ENCODE measurements around the gene OXNAD1. TPM values are rescaled to one million over a fixed set of nuclear protein-coding genes. Genes with fewer than 3 reads are reported as not detected.

Gene OXNAD1
- total and polyA plus RNA-seq, 2 of the 13 experiments (the other 11 are each of a cell fraction or from before 2014, with no cell fraction given), result 9.9 to 18.8 TPM

DNA sequence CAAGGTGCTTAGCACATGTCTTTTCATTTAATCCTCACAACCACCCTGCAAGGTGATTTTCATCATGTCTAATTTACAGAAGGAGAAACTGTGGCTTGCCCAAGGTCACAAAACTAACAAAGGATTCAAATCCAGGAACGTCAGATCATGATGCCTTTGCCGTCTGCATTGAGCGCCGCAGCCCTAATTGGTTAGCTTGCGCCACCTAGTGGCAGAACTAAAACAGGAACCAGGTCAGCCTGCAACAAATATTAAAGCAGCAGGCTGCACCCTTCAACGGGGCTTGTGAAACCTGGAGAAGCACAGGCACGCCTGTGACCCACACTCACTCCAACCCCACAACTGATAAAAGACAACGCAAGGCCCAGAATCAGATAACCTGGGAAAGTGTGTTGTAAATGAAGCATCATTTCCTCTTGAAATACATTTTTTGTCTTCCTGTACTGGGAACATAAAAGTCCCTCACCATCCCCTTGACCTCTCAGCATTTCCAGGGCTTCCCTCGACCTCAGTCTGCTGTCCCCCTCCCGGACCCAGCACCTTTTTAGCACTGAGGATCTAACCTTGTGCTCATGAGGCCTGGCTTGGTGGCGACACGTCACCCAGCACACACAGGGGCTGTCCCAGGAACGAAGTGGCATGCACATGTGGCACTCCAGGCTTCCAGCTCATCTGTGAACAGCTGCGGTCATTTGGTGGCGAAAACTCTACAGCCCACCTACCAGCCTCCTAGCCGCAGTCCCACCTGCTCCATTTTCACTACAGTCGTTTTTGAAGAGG lies 17.5 kb upstream of the OXNAD1 start (continued):
- TF ChIP-seq ZNF572 (CRISPR knock-in tag; IDR thresholded peaks at IDR 0.05) (0 out of 2 replicates have a peak, but pooled peaks have one; percentile 45), ZFY (CRISPR knock-in tag; IDR thresholded peaks at IDR 0.05) (peak; percentile 52; the same call in 1 of the 2 replicates), HMG20A (CRISPR knock-in tag; IDR thresholded peaks at IDR 0.05; ENCODE audit: borderline replicate concordance) (peak; percentile 36; the same call in 1 of the 2 replicates), CBX5 (CRISPR knock-in tag; IDR thresholded peaks at IDR 0.05; ENCODE audit: borderline replicate concordance) (peak; percentile 48; the same call in 1 of the 2 replicates), THAP11 (CRISPR knock-in tag; IDR thresholded peaks at IDR 0.05) (peak; percentile 39; the same call in 1 of the 2 replicates), KDM2A (CRISPR knock-in tag; IDR thresholded peaks at IDR 0.05; ENCODE audit: borderline replicate concordance, low read depth) (peak; percentile 51; the same call in 1 of the 2 replicates), SOX6 (IDR thresholded peaks at IDR 0.05) (no peak), SOX6 (CRISPR knock-in tag; IDR thresholded peaks at IDR 0.05) (0 out of 2 replicates have a peak, but pooled peaks have one; percentile 31), STAG1 (CRISPR knock-in tag; IDR thresholded peaks at IDR 0.05) (peak; percentile 94), ERF (CRISPR knock-in tag; IDR thresholded peaks at IDR 0.05) (peak; percentile 38; the same call in 1 of the 2 replicates), TOPORS (CRISPR knock-in tag; IDR thresholded peaks at IDR 0.05) (0 out of 2 replicates have a peak, but pooled peaks have one; percentile 31), MIXL1 (CRISPR knock-in tag; IDR thresholded peaks at IDR 0.05) (peak; percentile 93), ZNF44 (CRISPR knock-in tag; IDR thresholded peaks at IDR 0.05) (no peak), TAF1 (CRISPR knock-in tag; IDR thresholded peaks at IDR 0.05) (no peak; the same call in 1 of the 2 replicates), MED1 (CRISPR knock-in tag; IDR thresholded peaks at IDR 0.05) (0 out of 2 replicates have a peak, but pooled peaks have one; percentile 19), RFXAP (CRISPR knock-in tag; IDR thresholded peaks at IDR 0.05; ENCODE audit: borderline replicate concordance) (no peak), SP140L (CRISPR knock-in tag; IDR thresholded peaks at IDR 0.05; ENCODE audit: borderline replicate concordance) (0 out of 2 replicates have a peak, but pooled peaks have one; percentile 21), ZNF530 (CRISPR knock-in tag; IDR thresholded peaks at IDR 0.05; ENCODE audit: low read depth) (no peak), CEBPB (IDR thresholded peaks at IDR 0.05; ENCODE audit: borderline replicate concordance, low read depth, low read length) (no peak), XRCC5 (optimal IDR thresholded peaks at IDR 0.05; ENCODE audit: low read length) (peak; percentile 60), ZNF180 (CRISPR knock-in tag; IDR thresholded peaks at IDR 0.05; ENCODE audit: borderline replicate concordance, low read depth) (no peak), ARID5B (CRISPR knock-in tag; IDR thresholded peaks at IDR 0.05) (peak; percentile 51; the same call in 1 of the 2 replicates), ZMYM3 (CRISPR knock-in tag; IDR thresholded peaks at IDR 0.05) (no peak), TRIM24 (CRISPR knock-in tag; IDR thresholded peaks at IDR 0.05) (0 out of 2 replicates have a peak, but pooled peaks have one; percentile 30), SMYD3 (CRISPR knock-in tag; IDR thresholded peaks at IDR 0.05) (peak; percentile 69; the same call in 1 of the 2 replicates)
- TF ChIP-seq, protein P1, sequence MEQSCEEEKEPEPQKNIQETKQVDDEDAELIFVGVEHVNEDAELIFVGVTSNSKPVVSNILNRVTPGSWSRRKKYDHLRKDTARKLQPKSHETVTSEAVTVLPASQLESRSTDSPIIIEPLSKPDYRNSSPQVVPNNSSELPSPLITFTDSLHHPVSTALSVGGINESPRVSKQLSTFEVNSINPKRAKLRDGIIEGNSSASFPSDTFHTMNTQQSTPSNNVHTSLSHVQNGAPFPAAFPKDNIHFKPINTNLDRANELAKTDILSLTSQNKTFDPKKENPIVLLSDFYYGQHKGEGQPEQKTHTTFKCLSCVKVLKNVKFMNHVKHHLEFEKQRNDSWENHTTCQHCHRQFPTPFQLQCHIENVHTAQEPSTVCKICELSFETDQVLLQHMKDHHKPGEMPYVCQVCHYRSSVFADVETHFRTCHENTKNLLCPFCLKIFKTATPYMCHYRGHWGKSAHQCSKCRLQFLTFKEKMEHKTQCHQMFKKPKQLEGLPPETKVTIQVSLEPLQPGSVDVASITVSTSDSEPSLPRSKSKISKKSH (CRISPR knock-in tag; IDR thresholded peaks at IDR 0.05; ENCODE audit: borderline replicate concordance), result 0 out of 2 replicates have a peak, but pooled peaks have one; percentile 37

Measured in HepG2 (cell line).